Liver (tissue), 9 donors: ENCODE data around the gene NDUFV2. TPM values are rescaled to one million over a fixed set of nuclear protein-coding genes. Genes with fewer than 3 reads are reported as not detected.

Experiments used
- DNase-seq: peaks from one replicate; pipeline ENCODE4 v3.0.0-alpha.2; 2017; ENCODE audit warnings: low spot score
- H3K27ac ChIP-seq, 2 donors: one replicate each; pipeline ENCODE4 v1.7.0; 2013; ENCODE audit warnings: inconsistent platforms in 2 of 2, low read length in 2 of 2, control low read depth in 1 of 2, low read depth in 1 of 2, mild to moderate bottlenecking in 1 of 2
- H3K27me3 ChIP-seq, 4 donors: one replicate each; pipeline versions ENCODE4 v1.6.1 to v1.7.0; 2013; ENCODE audit warnings: low read length in 3 of 4, inconsistent platforms in 1 of 4, mild to moderate bottlenecking in 1 of 4, moderate library complexity in 1 of 4; ENCODE audit not compliant: control insufficient read depth in 4 of 4, insufficient read depth in 4 of 4
- H3K36me3 ChIP-seq, 4 donors: one replicate each; pipeline versions ENCODE4 v1.6.1 to v1.7.0; 2013; ENCODE audit warnings: low read length in 3 of 4, mild to moderate bottlenecking in 3 of 4, low read depth in 1 of 4, moderate library complexity in 1 of 4; ENCODE audit not compliant: control insufficient read depth in 4 of 4, insufficient read depth in 3 of 4
- H3K4me1 ChIP-seq, 4 donors: one replicate each; pipeline versions ENCODE4 v1.6.1 to v1.7.0; 2013; ENCODE audit warnings: low read length in 3 of 4, mild to moderate bottlenecking in 3 of 4, moderate library complexity in 1 of 4; ENCODE audit not compliant: control insufficient read depth in 4 of 4, insufficient read depth in 4 of 4
- H3K4me3 ChIP-seq, 3 donors: one replicate each; pipeline versions ENCODE4 v1.6.1 to v1.7.0; 2013; ENCODE audit warnings: low read length in 3 of 3, control low read depth in 1 of 3, low read depth in 1 of 3, mild to moderate bottlenecking in 1 of 3
- H3K9ac ChIP-seq, 2 donors: one replicate each; pipeline ENCODE4 v1.7.0; 2013; ENCODE audit warnings: low read length in 2 of 2, mild to moderate bottlenecking in 2 of 2, moderate library complexity in 2 of 2, control low read depth in 1 of 2, low read depth in 1 of 2
- H3K9me3 ChIP-seq, 4 donors: one replicate each; pipeline versions ENCODE4 v1.6.1 to v1.7.0; 2013; ENCODE audit warnings: low read length in 3 of 4; ENCODE audit not compliant: control insufficient read depth in 4 of 4
- ATF3 ChIP-seq: IDR thresholded peaks from 2 replicates; pipeline ENCODE4 v1.6.1; 2016; ENCODE audit warnings: antibody characterized with exemption
- EGR1 ChIP-seq, 2 donors: IDR thresholded peaks; 2 replicates each; pipeline ENCODE4 v1.6.1; 2016 to 2018; ENCODE audit warnings: antibody characterized with exemption in 2 of 2, low read depth in 2 of 2
- FOXA1 ChIP-seq: IDR thresholded peaks from 2 replicates; pipeline ENCODE4 v1.6.1; 2016; ENCODE audit warnings: antibody characterized with exemption
- FOXA2 ChIP-seq: IDR thresholded peaks from 2 replicates; pipeline ENCODE4 v1.6.1; 2016; ENCODE audit warnings: antibody characterized with exemption
- GABPA ChIP-seq, 2 donors: IDR thresholded peaks in 1 of 2; conservative IDR thresholded peaks in 1 of 2; 2 replicates each; pipeline ENCODE4 v1.6.1; 2016; ENCODE audit warnings: antibody characterized with exemption in 2 of 2, mild to moderate bottlenecking in 1 of 2, moderate library complexity in 1 of 2
- HNF4A ChIP-seq, 2 donors: conservative IDR thresholded peaks; 2 replicates each; pipeline ENCODE4 v1.6.1; 2016; ENCODE audit warnings: antibody characterized with exemption in 2 of 2, mild to moderate bottlenecking in 2 of 2
- HNF4G ChIP-seq: IDR thresholded peaks from 2 replicates; pipeline ENCODE4 v1.6.1; 2016; ENCODE audit warnings: antibody characterized with exemption
- JUND ChIP-seq, 2 donors: IDR thresholded peaks; 2 replicates each; pipeline ENCODE4 v1.6.1; 2016; ENCODE audit warnings: antibody characterized with exemption in 2 of 2
- NR2F2 ChIP-seq: IDR thresholded peaks from 2 replicates; pipeline ENCODE4 v1.6.1; 2016; ENCODE audit warnings: antibody characterized with exemption
- RAD21 ChIP-seq, 2 donors: IDR thresholded peaks; 2 replicates each; pipeline ENCODE4 v1.6.1; 2016; ENCODE audit warnings: antibody characterized with exemption in 2 of 2, mild to moderate bottlenecking in 2 of 2
- RXRA ChIP-seq, 2 donors: IDR thresholded peaks; 2 replicates each; pipeline ENCODE4 v1.6.1; 2017 to 2018; ENCODE audit warnings: antibody characterized with exemption in 2 of 2, mild to moderate bottlenecking in 1 of 2
- SP1 ChIP-seq: IDR thresholded peaks from 2 replicates; pipeline ENCODE4 v1.6.1; 2018; ENCODE audit warnings: antibody characterized with exemption, mild to moderate bottlenecking
- TAF1 ChIP-seq: conservative IDR thresholded peaks from 2 replicates; pipeline ENCODE4 v1.6.1; 2016; ENCODE audit warnings: antibody characterized with exemption, mild to moderate bottlenecking
- YY1 ChIP-seq: IDR thresholded peaks from 2 replicates; pipeline ENCODE4 v1.6.1; 2016; ENCODE audit warnings: antibody characterized with exemption, mild to moderate bottlenecking
- ZBTB33 ChIP-seq: IDR thresholded peaks from 2 replicates; pipeline ENCODE4 v1.6.1; 2016; ENCODE audit warnings: antibody characterized with exemption
- WGBS: extraction: QIAGEN DNeasy Blood & Tissue Kit; methylation state at CpG from one replicate; pipeline ENCODE4 v1.1.7; 2013; 5-methylcytosine and 5-hydroxymethylcytosine counted together
- polyA plus RNA-seq, 2 donors: library from polyadenylated mRNA; stranded (reverse) in 1 of 2; unstranded in 1 of 2; fragments of 200-250 nt in 1 of 2; fragments of >200 nt in 1 of 2; fragmentation: Nextera tagmentation in 1 of 2; extraction: Ambion mirVana in 1 of 2; gene quantifications; one replicate each; pipeline versions ENCODE4 v1.2.1 to v1.2.3, GENCODE V29; 2013 to 2015
- total RNA-seq, 2 donors: library from RNA; depleted of rRNA; stranded (reverse); fragments of >200 nt; gene quantifications; one replicate each; pipeline ENCODE4 v1.2.3, GENCODE V29; 2014
- TF ChIP-seq, protein P1 (sequence below): fragments of 150-350 bp; IDR thresholded peaks from 2 replicates; pipeline ENCODE4 v1.5.1; 2017; ENCODE audit warnings: improper control_type of control experiment, low read depth, low read length; ENCODE audit not compliant: missing input control
- TF ChIP-seq, protein P2 (sequence below): IDR thresholded peaks from 2 replicates; pipeline ENCODE4 v1.6.1; 2016; ENCODE audit warnings: antibody characterized with exemption
- donor health status: healthy.
- donor health status: healthy.
- donor health status: healthy.
- donor health status: healthy.
- donor health status: healthy.

Gene NDUFV2
- total and polyA plus RNA-seq, 4 donors: 74.5 to 415 (median 185) TPM

DNA sequence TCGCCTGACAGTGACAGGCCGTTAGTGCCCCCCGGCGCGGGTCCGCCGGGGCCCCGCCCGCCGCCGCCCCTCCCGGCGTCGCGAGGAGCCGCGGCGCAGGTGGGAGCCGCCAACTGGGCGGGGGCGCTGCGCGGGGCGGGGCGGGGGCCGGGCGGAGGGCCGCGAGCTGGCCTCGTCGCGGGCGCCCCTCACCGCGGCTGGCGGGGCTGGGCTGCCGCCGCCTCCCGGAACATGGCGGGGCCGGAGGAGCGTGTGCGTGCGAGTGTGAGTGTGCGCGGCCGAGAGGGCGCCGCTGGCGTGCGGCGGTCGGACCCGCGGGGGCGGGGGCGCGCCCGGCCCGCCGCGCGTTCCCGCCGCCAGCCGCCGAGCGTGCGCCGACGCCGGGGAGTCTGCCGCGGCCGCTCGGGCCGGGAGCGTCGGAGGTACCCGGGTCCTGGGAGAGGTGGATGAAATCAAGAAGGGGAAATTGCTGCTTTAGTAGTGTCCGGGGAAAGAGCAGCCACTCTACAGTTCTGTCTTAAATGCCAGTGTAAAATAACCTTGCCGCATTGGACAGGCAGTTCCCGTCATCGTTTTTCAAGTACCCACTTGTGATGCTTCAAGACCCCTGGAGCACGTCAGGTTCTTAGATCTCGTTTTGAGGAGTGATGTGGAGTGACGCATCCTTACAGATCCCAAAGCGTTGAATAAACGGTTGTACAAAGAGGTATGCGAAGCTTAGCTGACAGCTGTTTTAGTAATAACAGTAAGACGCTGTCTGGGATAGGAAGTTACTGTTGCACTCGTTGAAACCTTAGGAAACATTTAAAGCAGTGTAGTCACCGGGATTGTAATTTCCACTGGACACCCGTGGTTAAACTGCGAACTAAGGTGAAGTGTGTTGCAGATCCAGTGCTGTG lies 34.9 kb downstream of the NDUFV2 start:
- Histone ChIP-seq H3K4me1 (peaks cover 0 to 69% (median 50%) of the 10 kb centered on the region in 4 donors), H3K36me3 (peaks cover 0 to 6% (median 3%) of the 10 kb centered on the region in 4 donors), H3K27me3 (no peaks in the 10 kb centered on the region), H3K27ac (peak overlapping the region; percentile 96 to 98), H3K9me3 (no peaks in the 10 kb centered on the region), H3K4me3 (peak overlapping the region; percentile 96 to 98 (median 97)), H3K9ac (peak overlapping the region; percentile 97 to 99)
- TF ChIP-seq, protein P1, sequence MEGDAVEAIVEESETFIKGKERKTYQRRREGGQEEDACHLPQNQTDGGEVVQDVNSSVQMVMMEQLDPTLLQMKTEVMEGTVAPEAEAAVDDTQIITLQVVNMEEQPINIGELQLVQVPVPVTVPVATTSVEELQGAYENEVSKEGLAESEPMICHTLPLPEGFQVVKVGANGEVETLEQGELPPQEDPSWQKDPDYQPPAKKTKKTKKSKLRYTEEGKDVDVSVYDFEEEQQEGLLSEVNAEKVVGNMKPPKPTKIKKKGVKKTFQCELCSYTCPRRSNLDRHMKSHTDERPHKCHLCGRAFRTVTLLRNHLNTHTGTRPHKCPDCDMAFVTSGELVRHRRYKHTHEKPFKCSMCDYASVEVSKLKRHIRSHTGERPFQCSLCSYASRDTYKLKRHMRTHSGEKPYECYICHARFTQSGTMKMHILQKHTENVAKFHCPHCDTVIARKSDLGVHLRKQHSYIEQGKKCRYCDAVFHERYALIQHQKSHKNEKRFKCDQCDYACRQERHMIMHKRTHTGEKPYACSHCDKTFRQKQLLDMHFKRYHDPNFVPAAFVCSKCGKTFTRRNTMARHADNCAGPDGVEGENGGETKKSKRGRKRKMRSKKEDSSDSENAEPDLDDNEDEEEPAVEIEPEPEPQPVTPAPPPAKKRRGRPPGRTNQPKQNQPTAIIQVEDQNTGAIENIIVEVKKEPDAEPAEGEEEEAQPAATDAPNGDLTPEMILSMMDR: no peak
- no peak for TF ChIP-seq NR2F2
- TF ChIP-seq EGR1 (IDR thresholded peaks at IDR 0.05; ENCODE audit: low read depth in 2 of 2): no peak
- TF ChIP-seq SP1: no peak
- no peak for TF ChIP-seq HNF4A (conservative IDR thresholded peaks at IDR 0.05)
- TF ChIP-seq YY1: no peak
- no peak for TF ChIP-seq RXRA (IDR thresholded peaks at IDR 0.05)
- TF ChIP-seq RAD21 (IDR thresholded peaks at IDR 0.05): no peak
- no peak for TF ChIP-seq ATF3
- TF ChIP-seq, protein P2, sequence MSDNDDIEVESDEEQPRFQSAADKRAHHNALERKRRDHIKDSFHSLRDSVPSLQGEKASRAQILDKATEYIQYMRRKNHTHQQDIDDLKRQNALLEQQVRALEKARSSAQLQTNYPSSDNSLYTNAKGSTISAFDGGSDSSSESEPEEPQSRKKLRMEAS: no peak
- TF ChIP-seq FOXA1: no peak
- no peak for TF ChIP-seq TAF1
- WGBS: 1% methylated on average over 95 of the region's 95 CpGs
- peak; percentile 71 for DNase-seq

- H3K9me3 ChIP-seq: no peaks in the 10 kb centered on the region
- H3K4me1 ChIP-seq: peaks cover 4 to 51% (median 32%) of the 10 kb centered on the region in 4 donors
- peaks cover 0 to 3% (median under 1%) of the 10 kb centered on the region in 4 donors for H3K36me3 ChIP-seq
- WGBS: 34% methylated on average over 7 of the region's 7 CpGs
- peak overlapping the region; percentile 55 to 63 for H3K27ac ChIP-seq
- DNase-seq: no peak
- no peaks in the 10 kb centered on the region for H3K27me3 ChIP-seq
- peak overlapping the region in 2 of 3 donors; percentile 35 to 96 for H3K4me3 ChIP-seq
- TF ChIP-seq FOXA2: peak; percentile 12
- no peak for TF ChIP-seq SP1
- peak overlapping the region; percentile 97 to 99 for H3K9ac ChIP-seq
Measured at GRCh38 chr18:9139400-9140039, 37.0 kb downstream of the NDUFV2 start.

DNA sequence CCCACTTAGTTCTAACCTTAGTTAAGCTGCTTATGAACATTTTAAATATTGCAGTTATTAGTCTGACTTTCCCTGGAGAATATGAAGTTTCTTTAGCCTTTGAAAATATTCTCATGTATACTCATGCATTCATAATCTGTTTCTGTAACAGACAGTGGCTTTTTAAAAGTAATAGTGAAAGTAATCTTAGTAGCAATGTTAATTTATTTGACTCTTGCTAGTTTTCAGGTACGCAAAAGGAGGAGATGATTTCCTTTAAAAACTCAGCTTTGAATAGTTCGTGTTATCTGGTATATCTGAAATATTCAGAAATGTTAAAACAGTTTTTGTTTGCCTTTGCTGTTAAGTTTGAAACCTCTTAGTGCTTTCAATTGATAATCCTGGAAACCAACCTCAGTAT lies 37.9 kb downstream of the NDUFV2 start:
- Histone ChIP-seq H3K4me1 (peaks cover 4 to 43% (median 25%) of the 10 kb centered on the region in 4 donors), H3K9me3 (no peaks in the 10 kb centered on the region), H3K9ac (peak overlapping the region; percentile 97 to 99), H3K27ac (peak overlapping the region; percentile 55 to 63), H3K27me3 (no peaks in the 10 kb centered on the region), H3K4me3 (peak overlapping the region in 2 of 3 donors; percentile 17 to 96), H3K36me3 (no peaks in the 10 kb centered on the region)
- 13% methylated on average over 2 of the region's 2 CpGs for WGBS
- TF ChIP-seq ATF3 (no peak), GABPA (IDR thresholded peaks at IDR 0.05 in 1 of 2, conservative IDR thresholded peaks at IDR 0.05 in 1 of 2) (no peak), EGR1 (IDR thresholded peaks at IDR 0.05; ENCODE audit: low read depth in 2 of 2) (no peak), ZBTB33 (no peak), RAD21 (IDR thresholded peaks at IDR 0.05) (no peak), YY1 (no peak), JUND (IDR thresholded peaks at IDR 0.05) (no peak), HNF4G (no peak), RXRA (IDR thresholded peaks at IDR 0.05) (no peak), HNF4A (conservative IDR thresholded peaks at IDR 0.05) (no peak), FOXA1 (no peak), TAF1 (no peak), FOXA2 (no peak)
- TF ChIP-seq, protein P2: no peak
- no peak for DNase-seq
